H1 (cell line): ENCODE results near the gene SPTBN5. TPM values are rescaled to one million over a fixed set of nuclear protein-coding genes. Genes with fewer than 3 reads are reported as not detected.

Source experiments
- CBX5 ChIP-seq: fragments of 300-800, 300-1000 bp; sonication (generic); IDR thresholded peaks from 2 replicates; pipeline ENCODE4 v1.7.1; 2016; ENCODE audit warnings: antibody characterized with exemption, low read length, low read depth
- CREB1 ChIP-seq: IDR thresholded peaks from 2 replicates; pipeline ENCODE4 v1.6.1; 2012; ENCODE audit warnings: inconsistent platforms
- EZH2 ChIP-seq: fragments of 200-600 bp; sonication (generic); IDR thresholded peaks from 2 replicates; pipeline ENCODE4 v1.7.1; 2012; ENCODE audit warnings: low read depth, mild to moderate bottlenecking, moderate library complexity, low read length, inconsistent platforms; ENCODE audit not compliant: severe bottlenecking
- JUN ChIP-seq: IDR thresholded peaks from 2 replicates; pipeline ENCODE4 v1.6.1; 2011; ENCODE audit warnings: low read depth, mild to moderate bottlenecking, improper control_type of control experiment, low read length
- POLR2A ChIP-seq, 2 experiments: IDR thresholded peaks; 1 replicate in 1 of 2; 2 replicates in 1 of 2; pipeline ENCODE4 v1.6.1; 2011; ENCODE audit warnings: low read depth in 2 of 2, low read length in 2 of 2, mild to moderate bottlenecking in 2 of 2; ENCODE audit errors: control extremely low read depth in 1 of 2
- RNF2 ChIP-seq: fragments of 200-900, 300-1000 bp; sonication (generic); IDR thresholded peaks from 2 replicates; pipeline ENCODE4 v1.7.1; 2016; ENCODE audit warnings: borderline replicate concordance, low read depth, mild to moderate bottlenecking, antibody characterized with exemption, low read length; ENCODE audit not compliant: poor library complexity, severe bottlenecking; ENCODE audit errors: missing control alignments
- SIRT6 ChIP-seq: IDR thresholded peaks from one replicate; pipeline ENCODE4 v1.7.1; 2012; ENCODE audit warnings: low read length, inconsistent platforms
- SP4 ChIP-seq: IDR thresholded peaks from 2 replicates; pipeline ENCODE4 v1.6.1; 2012; ENCODE audit warnings: low read length, inconsistent platforms
- SUZ12 ChIP-seq: fragments of 200-600 bp; sonication (generic); IDR thresholded peaks from 2 replicates; pipeline ENCODE4 v1.6.1; 2012; ENCODE audit warnings: mild to moderate bottlenecking, inconsistent platforms, low read length, moderate library complexity, mixed read lengths
- polyA plus RNA-seq, 7 experiments: library from polyadenylated mRNA; depleted of rRNA in 3 of 7; stranded (reverse) in 5 of 7; unstranded in 2 of 7; fragments of >200 nt in 5 of 7; fragments of 200-250 nt in 2 of 7; gene quantifications; 1 replicate in 5 of 7; 2 replicates in 1 of 7; 4 replicates in 1 of 7; pipeline versions ENCODE4 v1.2.1 to v1.2.3, GENCODE V29; 2011 to 2013; ENCODE audit warnings: missing spikeins in 2 of 7, mixed read lengths in 2 of 7
- total RNA-seq: library from RNA; stranded (reverse); fragmentation: NEBNext Ultra II Directional; extraction: Animal tissue kit (Norgen Biotek cat#: 25700); gene quantifications from 2 replicates; pipeline ENCODE4 v1.2.1, GENCODE V29; 2021

Gene SPTBN5
- total and polyA plus RNA-seq, 2 of the 8 experiments (the other 6 are each of a cell fraction or from before 2014, with no cell fraction given): 0.32 to 0.84 TPM

GRCh38 chr15:41829959-41830646 lies 63.8 kb downstream of the SPTBN5 start (continued):
- TF ChIP-seq SUZ12: no peak
- no peak for TF ChIP-seq SIRT6
- no peak for TF ChIP-seq POLR2A (IDR thresholded peaks at IDR 0.05; ENCODE audit: control extremely low read depth in 1 of 2, low read depth in 2 of 2, low read length in 2 of 2)
- TF ChIP-seq CREB1: no peak
- TF ChIP-seq JUN: no peak
- TF ChIP-seq EZH2: no peak
- no peak for TF ChIP-seq SP4
- no peak for TF ChIP-seq RNF2
- no peak for TF ChIP-seq CBX5
- TF ChIP-seq, all 59 proteins: peak for 0
